HepG2 (cell line): ENCODE measurements around the gene NEK8. TPM values are rescaled to one million over a fixed set of nuclear protein-coding genes. Genes with fewer than 3 reads are reported as not detected.

ENCODE experiments used
- CCAR2 ChIP-seq: fragments of 200-400 bp; formaldehyde crosslinking; optimal IDR thresholded peaks from 2 replicates; pipeline ENCODE3; 2018; ENCODE audit warnings: low read depth, mild to moderate bottlenecking, low read length, moderate library complexity
- GRHL1 ChIP-seq: sonication (generic); formaldehyde crosslinking; conservative IDR thresholded peaks from 2 replicates; pipeline ENCODE4 v1.8.0; 2022; ENCODE audit warnings: missing genetic modification reagents
- HIVEP1 ChIP-seq: sonication (generic); formaldehyde crosslinking; IDR thresholded peaks from 2 replicates; pipeline ENCODE4 v1.4.0; 2020; ENCODE audit warnings: mild to moderate bottlenecking, missing genetic modification reagents
- HNF4G ChIP-seq, 2 experiments: sonication (generic) in 1 of 2; formaldehyde crosslinking in 1 of 2; IDR thresholded peaks; 2 replicates each; pipeline versions ENCODE4 v1.4.0 to v1.6.1; 2011 to 2020; ENCODE audit warnings: borderline replicate concordance in 2 of 2, low read depth in 2 of 2, mild to moderate bottlenecking in 2 of 2, low read length in 1 of 2, missing genetic modification reagents in 1 of 2, moderate library complexity in 1 of 2
- IRX3 ChIP-seq: sonication (generic); formaldehyde crosslinking; IDR thresholded peaks from 2 replicates; pipeline ENCODE4 v1.8.1; 2023; ENCODE audit warnings: mild to moderate bottlenecking, low read depth, missing genetic modification reagents, borderline replicate concordance
- MNT ChIP-seq: fragments of 450-650 bp; IDR thresholded peaks from 2 replicates; pipeline ENCODE4 v1.6.1; 2016
- MYNN ChIP-seq: sonication (generic); formaldehyde crosslinking; IDR thresholded peaks from 2 replicates; pipeline ENCODE4 v1.4.0; 2020; ENCODE audit warnings: mild to moderate bottlenecking, low read depth, missing genetic modification reagents
- POGK ChIP-seq: sonication (generic); formaldehyde crosslinking; conservative IDR thresholded peaks from 2 replicates; pipeline ENCODE4 v1.8.0; 2022; ENCODE audit warnings: mild to moderate bottlenecking, moderate library complexity, missing genetic modification reagents
- STAT5B ChIP-seq: sonication (generic); formaldehyde crosslinking; IDR thresholded peaks from 2 replicates; pipeline ENCODE4 v1.4.0; 2020; ENCODE audit warnings: missing genetic modification reagents
- ZBTB21 ChIP-seq: sonication (generic); formaldehyde crosslinking; IDR thresholded peaks from 2 replicates; pipeline ENCODE4 v1.4.0; 2020; ENCODE audit warnings: missing genetic modification reagents
- ZFP36L1 ChIP-seq: sonication (generic); formaldehyde crosslinking; IDR thresholded peaks from 2 replicates; pipeline ENCODE4 v1.8.0; 2022; ENCODE audit warnings: mild to moderate bottlenecking, missing genetic modification reagents, moderate library complexity
- ZFP82 ChIP-seq: sonication (generic); formaldehyde crosslinking; IDR thresholded peaks from 2 replicates; pipeline ENCODE4 v1.5.1; 2020; ENCODE audit warnings: mild to moderate bottlenecking, missing genetic modification reagents, borderline replicate concordance
- ZNF256 ChIP-seq: sonication (generic); formaldehyde crosslinking; conservative IDR thresholded peaks from 2 replicates; pipeline ENCODE4 v1.4.0; 2020; ENCODE audit warnings: missing genetic modification reagents
- ZNF3 ChIP-seq: IDR thresholded peaks from 2 replicates; pipeline ENCODE4 v1.7.0; 2017; ENCODE audit warnings: inconsistent platforms
- ZNF335 ChIP-seq: sonication (generic); formaldehyde crosslinking; IDR thresholded peaks from 2 replicates; pipeline ENCODE4 v1.4.0; 2020; ENCODE audit warnings: missing genetic modification reagents
- ZNF343 ChIP-seq: sonication (generic); formaldehyde crosslinking; IDR thresholded peaks from 2 replicates; pipeline ENCODE4 v1.4.0; 2020; ENCODE audit warnings: mild to moderate bottlenecking, missing genetic modification reagents
- ZNF646 ChIP-seq: sonication (generic); formaldehyde crosslinking; IDR thresholded peaks from 2 replicates; pipeline ENCODE4 v1.9.0; 2021; ENCODE audit warnings: mild to moderate bottlenecking, missing genetic modification reagents
- polyA plus RNA-seq, 8 experiments: library from polyadenylated mRNA; depleted of rRNA in 3 of 8; stranded (reverse) in 7 of 8; unstranded in 1 of 8; fragments of >200 nt; fragmentation: Illumina TruSeq in 4 of 8; extraction: Trizol in 4 of 8; gene quantifications; 2 replicates each; pipeline versions ENCODE4 v1.2.1 to v1.2.3, GENCODE V29; 2011 to 2016; ENCODE audit warnings: low read depth in 4 of 8, missing spikeins in 1 of 8, mixed read lengths in 1 of 8; ENCODE audit not compliant: insufficient read depth in 1 of 8
- total RNA-seq, 5 experiments: library from RNA; depleted of rRNA; stranded (reverse); fragments of >200 nt; fragmentation: Illumina TruSeq; extraction: Trizol; gene quantifications; 2 replicates each; pipeline ENCODE4 v1.2.3, GENCODE V29; 2016; ENCODE audit warnings: low read depth in 1 of 5

The NEK8 gene
- total and polyA plus RNA-seq, 2 of the 13 experiments (the other 11 are each of a cell fraction or from before 2014, with no cell fraction given): 5.8 to 13.5 TPM

GRCh38 chr17:28725660-28726225 lies 2.8 kb upstream of the NEK8 start (continued):
- TF ChIP-seq IRX3 (no peak), MYNN (no peak; the same call in 1 of the 2 replicates), GRHL1 (CRISPR knock-in tag) (no peak), ZNF3 (no peak), POGK (peak; percentile 63; the same call in 1 of the 2 replicates), ZFP82 (CRISPR knock-in tag) (no peak), CCAR2 (no peak), ZNF646 (CRISPR knock-in tag) (no peak), MNT (peak; percentile 42; the same call in 1 of the 2 replicates), HIVEP1 (CRISPR knock-in tag) (no peak), ZNF256 (CRISPR knock-in tag) (0 out of 2 replicates have a peak, but pooled peaks have one; percentile 16), ZNF343 (CRISPR knock-in tag) (peak; percentile 89; the same call in 1 of the 2 replicates), ZBTB21 (CRISPR knock-in tag) (no peak), ZNF335 (CRISPR knock-in tag) (no peak), ZFP36L1 (peak; percentile 70; the same call in 1 of the 2 replicates), STAT5B (CRISPR knock-in tag) (peak; percentile 71; the same call in 1 of the 2 replicates), HNF4G (IDR thresholded peaks at IDR 0.05; ENCODE audit: borderline replicate concordance, low read depth, low read length) (no peak), HNF4G (CRISPR knock-in tag; IDR thresholded peaks at IDR 0.05; ENCODE audit: borderline replicate concordance, low read depth) (peak; percentile 69)
